ENCODE results near the gene LRCOL1. TPM values are rescaled to one million over a fixed set of nuclear protein-coding genes. Genes with fewer than 3 reads are reported as not detected.

The LRCOL1 gene
- total RNA-seq, 2 experiments from 2014 or later = not detected

DNA sequence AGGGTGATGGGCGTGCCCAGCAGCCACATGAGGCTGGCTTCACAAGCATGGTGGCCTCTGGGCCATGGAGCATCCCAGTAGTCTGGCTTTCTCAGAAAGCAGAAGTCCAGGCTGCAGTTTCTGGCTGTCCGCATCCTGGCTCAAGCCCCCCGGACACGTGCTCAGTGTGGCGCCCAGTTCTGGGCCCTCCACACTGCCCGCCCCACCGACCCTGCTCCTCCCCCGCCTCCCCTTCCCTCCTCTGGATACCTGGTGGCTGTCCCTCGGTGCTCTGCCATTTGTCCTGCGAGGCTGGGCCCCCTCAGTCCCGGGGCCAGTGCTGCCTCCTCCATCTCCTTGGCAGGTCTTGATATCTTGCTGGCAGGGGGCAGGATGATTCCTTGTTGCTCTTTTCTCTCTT, 31.6 kb downstream of the LRCOL1 start:
- no peaks in the 10 kb centered on the region for H3K9me3 Mint-ChIP-seq
- H3K4me3 Mint-ChIP-seq = no peak overlapping the region
- H3K27me3 ChIP-seq (ENCODE audit: control insufficient read depth in 1 of 2, insufficient read depth in 2 of 2, low read length in 2 of 2) = no peaks in the 10 kb centered on the region
- peaks cover 41% of the 10 kb centered on the region for H3K36me3 Mint-ChIP-seq (ENCODE audit: low read depth)
- peaks cover 0 to 5% of the 10 kb centered on the region in 2 experiments for H3K9me3 ChIP-seq (ENCODE audit: control insufficient read depth in 1 of 2, insufficient read depth in 1 of 2, low read length in 2 of 2)
- no peaks in the 10 kb centered on the region for H3K27me3 Mint-ChIP-seq
- no peak overlapping the region for H3K27ac Mint-ChIP-seq
- H3K36me3 ChIP-seq (ENCODE audit: insufficient read depth, low read length) = peaks cover 33% of the 10 kb centered on the region
- H3K4me3 ChIP-seq (ENCODE audit: low read length) = no peak overlapping the region
- H3K27ac ChIP-seq (ENCODE audit: low read depth in 1 of 2, low read length in 2 of 2) = no peak overlapping the region
- ATAC-seq (ENCODE audit: poor library complexity) (no peak), DNase-seq (no peak)
- no peaks in the 10 kb centered on the region for H3K4me1 Mint-ChIP-seq (ENCODE audit: low read depth)
- intact Hi-C loops (cut with DNase I, micrococcal nuclease) = no loop called here
- TF ChIP-seq, protein P1, sequence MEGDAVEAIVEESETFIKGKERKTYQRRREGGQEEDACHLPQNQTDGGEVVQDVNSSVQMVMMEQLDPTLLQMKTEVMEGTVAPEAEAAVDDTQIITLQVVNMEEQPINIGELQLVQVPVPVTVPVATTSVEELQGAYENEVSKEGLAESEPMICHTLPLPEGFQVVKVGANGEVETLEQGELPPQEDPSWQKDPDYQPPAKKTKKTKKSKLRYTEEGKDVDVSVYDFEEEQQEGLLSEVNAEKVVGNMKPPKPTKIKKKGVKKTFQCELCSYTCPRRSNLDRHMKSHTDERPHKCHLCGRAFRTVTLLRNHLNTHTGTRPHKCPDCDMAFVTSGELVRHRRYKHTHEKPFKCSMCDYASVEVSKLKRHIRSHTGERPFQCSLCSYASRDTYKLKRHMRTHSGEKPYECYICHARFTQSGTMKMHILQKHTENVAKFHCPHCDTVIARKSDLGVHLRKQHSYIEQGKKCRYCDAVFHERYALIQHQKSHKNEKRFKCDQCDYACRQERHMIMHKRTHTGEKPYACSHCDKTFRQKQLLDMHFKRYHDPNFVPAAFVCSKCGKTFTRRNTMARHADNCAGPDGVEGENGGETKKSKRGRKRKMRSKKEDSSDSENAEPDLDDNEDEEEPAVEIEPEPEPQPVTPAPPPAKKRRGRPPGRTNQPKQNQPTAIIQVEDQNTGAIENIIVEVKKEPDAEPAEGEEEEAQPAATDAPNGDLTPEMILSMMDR (IDR thresholded peaks at IDR 0.05) = no peak
- POLR2A ChIA-PET = no interaction called here
- no peaks in the 10 kb centered on the region for H3K4me1 ChIP-seq (ENCODE audit: insufficient read depth, low read length)
- CTCF ChIA-PET = no interaction called here

DNA sequence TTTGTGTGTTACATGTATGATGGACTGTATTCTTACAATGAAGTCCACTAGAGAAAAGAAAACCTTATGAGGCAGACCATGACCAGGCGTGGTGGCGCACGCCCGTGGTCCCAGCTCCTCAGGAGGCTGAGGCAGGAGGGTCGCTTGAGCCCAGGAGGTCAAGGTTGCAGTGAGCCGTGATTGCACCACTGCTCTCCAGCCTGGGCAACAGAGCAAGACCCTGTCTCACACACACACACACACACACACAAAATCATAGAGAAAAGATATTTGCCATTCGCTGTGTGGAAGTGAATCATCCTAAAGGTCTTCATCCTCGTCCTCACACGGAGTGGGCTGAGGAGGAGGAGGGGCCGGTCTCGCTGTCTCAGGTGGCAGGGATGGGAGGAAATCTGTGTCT, 32.3 kb downstream of the LRCOL1 start:
- Mint-ChIP-seq H3K4me3 (no peak overlapping the region), H3K27ac (no peak overlapping the region), H3K27me3 (no peaks in the 10 kb centered on the region), H3K36me3 (ENCODE audit: low read depth) (peaks cover 38% of the 10 kb centered on the region), H3K4me1 (ENCODE audit: low read depth) (no peaks in the 10 kb centered on the region), H3K9me3 (no peaks in the 10 kb centered on the region)
- POLR2A ChIA-PET = no interaction called here
- H3K4me1 ChIP-seq (ENCODE audit: insufficient read depth, low read length) = no peaks in the 10 kb centered on the region
- CTCF ChIA-PET = no interaction called here
- TF ChIP-seq, protein P1 (IDR thresholded peaks at IDR 0.05) = no peak
- peaks cover 33% of the 10 kb centered on the region for H3K36me3 ChIP-seq (ENCODE audit: insufficient read depth, low read length)
- no peak overlapping the region for H3K4me3 ChIP-seq (ENCODE audit: low read length)
- no peaks in the 10 kb centered on the region for H3K27me3 ChIP-seq (ENCODE audit: control insufficient read depth in 1 of 2, insufficient read depth in 2 of 2, low read length in 2 of 2)
- ATAC-seq (ENCODE audit: poor library complexity) (no peak), DNase-seq (no peak)
- H3K9me3 ChIP-seq (ENCODE audit: control insufficient read depth in 1 of 2, insufficient read depth in 1 of 2, low read length in 2 of 2) = peaks cover 0 to 5% of the 10 kb centered on the region in 2 experiments
- intact Hi-C loops (cut with DNase I, micrococcal nuclease) = no loop called here
- H3K27ac ChIP-seq (ENCODE audit: low read depth in 1 of 2, low read length in 2 of 2) = no peak overlapping the region

DNA sequence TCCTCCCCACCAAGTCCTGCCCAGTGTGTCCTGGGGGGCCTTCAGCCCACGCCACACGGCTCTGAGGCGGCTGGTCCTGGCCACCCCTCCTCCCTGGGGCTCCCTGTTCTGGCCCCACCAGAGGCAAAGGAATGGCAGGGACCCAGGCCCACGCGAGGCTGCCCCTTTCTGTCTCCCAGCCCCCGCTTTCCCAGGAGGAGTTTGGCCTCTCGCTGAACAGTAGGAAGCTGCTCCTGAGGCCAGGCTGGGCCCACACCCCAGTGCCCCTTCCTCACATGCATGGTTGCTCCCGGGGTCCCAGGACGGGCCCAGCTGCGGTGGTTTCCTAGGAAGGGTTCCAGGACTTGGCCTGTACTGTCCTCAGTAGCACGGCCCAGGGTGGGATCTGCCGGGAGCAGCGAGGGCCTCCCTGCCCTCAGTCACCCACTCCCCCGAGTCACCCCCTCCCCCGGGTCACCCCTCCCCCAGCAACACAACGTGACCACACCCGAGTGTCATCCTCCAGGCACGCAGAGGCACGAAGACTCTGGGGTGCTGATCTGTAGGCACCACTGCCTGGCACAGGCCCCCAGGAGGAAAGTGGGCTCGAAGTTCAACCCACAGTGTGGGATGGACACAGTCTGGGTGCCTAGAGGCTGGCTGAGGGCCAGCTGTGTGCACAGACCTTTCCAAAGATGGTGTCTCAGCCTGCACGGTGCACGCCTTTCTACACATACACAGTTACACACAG, 33.0 kb downstream of the LRCOL1 start:
- H3K4me3 ChIP-seq (ENCODE audit: low read length) = no peak overlapping the region
- H3K27me3 ChIP-seq (ENCODE audit: control insufficient read depth in 1 of 2, insufficient read depth in 2 of 2, low read length in 2 of 2) = no peaks in the 10 kb centered on the region
- H3K36me3 ChIP-seq (ENCODE audit: insufficient read depth, low read length) = peaks cover 36% of the 10 kb centered on the region
- Mint-ChIP-seq H3K4me3 (no peak overlapping the region), H3K9me3 (no peaks in the 10 kb centered on the region), H3K4me1 (ENCODE audit: low read depth) (no peaks in the 10 kb centered on the region), H3K27ac (no peak overlapping the region), H3K27me3 (no peaks in the 10 kb centered on the region), H3K36me3 (ENCODE audit: low read depth) (peaks cover 38% of the 10 kb centered on the region)
- H3K4me1 ChIP-seq (ENCODE audit: insufficient read depth, low read length) = no peaks in the 10 kb centered on the region
- no peak for ATAC-seq (ENCODE audit: poor library complexity)
- intact Hi-C loops (cut with DNase I, micrococcal nuclease) = no loop called here
- no peak for DNase-seq
- no peak overlapping the region for H3K27ac ChIP-seq (ENCODE audit: low read depth in 1 of 2, low read length in 2 of 2)
- H3K9me3 ChIP-seq (ENCODE audit: control insufficient read depth in 1 of 2, insufficient read depth in 1 of 2, low read length in 2 of 2) = peaks cover 0 to under 1% of the 10 kb centered on the region in 2 experiments
- TF ChIP-seq, protein P1 (IDR thresholded peaks at IDR 0.05) = no peak
- POLR2A ChIA-PET = no interaction called here
- CTCF ChIA-PET = no interaction called here
